Natural killer cell (primary cell): ENCODE measurements around the gene GARNL3. TPM values are rescaled to one million over a fixed set of nuclear protein-coding genes. Genes with fewer than 3 reads are reported as not detected.

Experiments
- ATAC-seq, 3 donors: fragments of 150-1000 bp in 2 of 3; fragments of 200-7000 bp in 1 of 3; cut with Tn5 transposase; 1 replicate in 1 of 3; 2 replicates in 2 of 3; pipeline ENCODE4 v1.10.0; 2021; ENCODE audit warnings: mild to moderate bottlenecking in 2 of 3, moderate library complexity in 2 of 3
- DNase-seq, 2 donors: peaks; one replicate each; pipeline versions ENCODE4 v3.0.0 to v3.0.0-alpha.2; 2013 to 2021; ENCODE audit warnings: mixed read lengths in 1 of 2
- H3K27ac ChIP-seq: one replicate; pipeline ENCODE4 v1.5.1; 2013; ENCODE audit warnings: mild to moderate bottlenecking, low read length
- H3K27me3 ChIP-seq: one replicate; pipeline ENCODE4 v1.6.1; 2013; ENCODE audit warnings: low read length; ENCODE audit not compliant: control insufficient read depth, insufficient read depth
- H3K36me3 ChIP-seq: one replicate; pipeline ENCODE4 v1.6.1; 2013; ENCODE audit warnings: low read length; ENCODE audit not compliant: control insufficient read depth, insufficient read depth
- H3K4me1 ChIP-seq: one replicate; pipeline ENCODE4 v1.6.1; 2013; ENCODE audit warnings: low read length; ENCODE audit not compliant: control insufficient read depth, insufficient read depth
- H3K4me3 ChIP-seq: one replicate; pipeline ENCODE4 v1.5.1; 2013; ENCODE audit warnings: low read length
- H3K9me3 ChIP-seq: one replicate; pipeline ENCODE4 v1.6.1; 2013; ENCODE audit warnings: low read length; ENCODE audit not compliant: control insufficient read depth, insufficient read depth
- H3K27ac Mint-ChIP-seq, 2 donors: one replicate each; pipeline ENCODE4 v1.8.0; 2022; ENCODE audit warnings: mild to moderate bottlenecking in 2 of 2, mixed read lengths in 2 of 2, moderate library complexity in 1 of 2
- H3K27me3 Mint-ChIP-seq, 2 donors: one replicate each; pipeline ENCODE4 v1.8.0; 2022; ENCODE audit warnings: low read depth in 2 of 2, mixed read lengths in 2 of 2
- H3K36me3 Mint-ChIP-seq: one replicate; pipeline ENCODE4 v1.8.0; 2022; ENCODE audit warnings: mixed read lengths
- H3K4me1 Mint-ChIP-seq, 2 donors: one replicate each; pipeline ENCODE4 v1.8.0; 2022; ENCODE audit warnings: mixed read lengths in 2 of 2
- H3K4me3 Mint-ChIP-seq: one replicate; pipeline ENCODE4 v1.8.0; 2022; ENCODE audit warnings: mild to moderate bottlenecking, moderate library complexity, mixed read lengths
- H3K9me3 Mint-ChIP-seq, 2 donors: one replicate each; pipeline ENCODE4 v1.8.0; 2022; ENCODE audit warnings: mixed read lengths in 2 of 2
- CTCF ChIP-seq: fragments of 200-600 bp; IDR thresholded peaks from one replicate; pipeline ENCODE4 v1.8.0; 2022; ENCODE audit warnings: antibody characterized with exemption
- WGBS: methylation state at CpG from one replicate; pipeline ENCODE4 v1.1.7; 2013; ENCODE audit warnings: missing lambda C conversion rate; ENCODE audit not compliant: insufficient coverage; 5-methylcytosine and 5-hydroxymethylcytosine counted together
- intact Hi-C: fragments of 100-400 bp; cut with micrococcal nuclease; formaldehyde crosslinking; loops from one replicate; pipeline ENCODE4 v1.14.2; 2022
- total RNA-seq, 4 donors: library from RNA; stranded (reverse); fragments of 120-200 nt in 1 of 4; gene quantifications; one replicate each; pipeline versions ENCODE4 v1.2.3 to v1.2.4, GENCODE V29; 2013 to 2022

The GARNL3 gene
- total RNA-seq, 3 donors from 2014 or later (not counting 1 experiment from before 2014, with no cell fraction given), result 3.8 to 6.0 (median 6.0) TPM

- no peak overlapping the region for H3K4me3 Mint-ChIP-seq
- no peak for DNase-seq
- no peak for TF ChIP-seq CTCF
- intact Hi-C loops, result no loop called here
- 97% methylated on average over 9 of the region's 10 CpGs for WGBS
- H3K27ac ChIP-seq, result no peak overlapping the region
- peaks cover 11% of the 10 kb centered on the region for H3K4me1 ChIP-seq
- H3K4me1 Mint-ChIP-seq, result peaks cover 9 to 14% of the 10 kb centered on the region in 2 donors
- H3K4me3 ChIP-seq, result no peak overlapping the region
- H3K9me3 ChIP-seq, result no peaks in the 10 kb centered on the region
- ATAC-seq, result no peak
- H3K36me3 ChIP-seq, result no peaks in the 10 kb centered on the region
- no peaks in the 10 kb centered on the region for H3K9me3 Mint-ChIP-seq
- H3K27ac Mint-ChIP-seq, result no peak overlapping the region
- H3K27me3 Mint-ChIP-seq, result peaks cover 14 to 15% of the 10 kb centered on the region in 2 donors
- H3K27me3 ChIP-seq, result peaks cover 2% of the 10 kb centered on the region
- H3K36me3 Mint-ChIP-seq, result no peaks in the 10 kb centered on the region
These were observed 100.9 kb downstream of the GARNL3 start for GRCh38 chr9:127365461-127365860.

- Histone ChIP-seq H3K4me1 (peaks cover 5% of the 10 kb centered on the region), H3K4me3 (no peak overlapping the region), H3K27ac (no peak overlapping the region), H3K36me3 (no peaks in the 10 kb centered on the region), H3K9me3 (no peaks in the 10 kb centered on the region), H3K27me3 (peaks cover 2% of the 10 kb centered on the region)
- Mint-ChIP-seq H3K36me3 (no peaks in the 10 kb centered on the region), H3K4me1 (peaks cover 5 to 8% of the 10 kb centered on the region in 2 donors), H3K27me3 (peaks cover 22 to 26% of the 10 kb centered on the region in 2 donors), H3K27ac (no peak overlapping the region), H3K4me3 (no peak overlapping the region), H3K9me3 (no peaks in the 10 kb centered on the region)
- no peak for DNase-seq
- TF ChIP-seq CTCF, result no peak
- WGBS, result 93% methylated on average over 7 of the region's 7 CpGs
- intact Hi-C loops, result no loop called here
- ATAC-seq, result no peak
These were observed 102.0 kb downstream of the GARNL3 start for GRCh38 chr9:127366594-127366993.

- ATAC-seq (no peak), DNase-seq (no peak)
- Histone ChIP-seq H3K4me1 (no peaks in the 10 kb centered on the region), H3K9me3 (no peaks in the 10 kb centered on the region), H3K4me3 (no peak overlapping the region), H3K27me3 (peaks cover 8% of the 10 kb centered on the region), H3K36me3 (no peaks in the 10 kb centered on the region), H3K27ac (no peak overlapping the region)
- Mint-ChIP-seq H3K27me3 (peaks cover 26 to 37% of the 10 kb centered on the region in 2 donors), H3K4me1 (no peaks in the 10 kb centered on the region), H3K4me3 (no peak overlapping the region), H3K27ac (no peak overlapping the region), H3K9me3 (no peaks in the 10 kb centered on the region), H3K36me3 (no peaks in the 10 kb centered on the region)
- 65% methylated on average over 3 of the region's 6 CpGs for WGBS
- no peak for TF ChIP-seq CTCF
- intact Hi-C loops, result no loop called here
These were observed 104.4 kb downstream of the GARNL3 start for GRCh38 chr9:127368852-127369402.

- no peaks in the 10 kb centered on the region for H3K36me3 Mint-ChIP-seq
- no peak overlapping the region for H3K27ac ChIP-seq
- WGBS, result 89% methylated on average over 8 of the region's 8 CpGs
- DNase-seq, result no peak
- no peaks in the 10 kb centered on the region for H3K4me1 ChIP-seq
- TF ChIP-seq CTCF, result no peak
- H3K27me3 ChIP-seq, result peaks cover 8% of the 10 kb centered on the region
- no peak overlapping the region for H3K4me3 Mint-ChIP-seq
- intact Hi-C loops, result no loop called here
- H3K9me3 Mint-ChIP-seq, result no peaks in the 10 kb centered on the region
- H3K27ac Mint-ChIP-seq, result no peak overlapping the region
- H3K4me1 Mint-ChIP-seq, result no peaks in the 10 kb centered on the region
- no peaks in the 10 kb centered on the region for H3K36me3 ChIP-seq
- peaks cover 26 to 37% of the 10 kb centered on the region in 2 donors for H3K27me3 Mint-ChIP-seq
- no peak for ATAC-seq
- H3K4me3 ChIP-seq, result no peak overlapping the region
- H3K9me3 ChIP-seq, result no peaks in the 10 kb centered on the region
These were observed 104.9 kb downstream of the GARNL3 start for GRCh38 chr9:127369428-127369827.
